PC-3 (cell line): ENCODE results near the gene ZCCHC10.

Source experiments
- EZH2 ChIP-seq: fragments of 300-600 bp; sonication (generic); IDR thresholded peaks from one replicate; pipeline ENCODE4 v1.6.1; 2017; ENCODE audit warnings: antibody characterized with exemption, mild to moderate bottlenecking, low read length; ENCODE audit not compliant: unreplicated experiment
- EZH2phosphoT487 ChIP-seq: fragments of 300-600 bp; sonication (generic); IDR thresholded peaks from 2 replicates; pipeline ENCODE4 v1.6.1; 2018; ENCODE audit warnings: mild to moderate bottlenecking, antibody characterized with exemption, low read length, borderline replicate concordance
- TF ChIP-seq, protein P1 (sequence below): fragments of 300-600 bp; sonication (generic); conservative IDR thresholded peaks from 2 replicates; pipeline ENCODE4 v1.5.1; 2017; ENCODE audit warnings: antibody characterized with exemption, low read depth, mild to moderate bottlenecking, low read length

DNA sequence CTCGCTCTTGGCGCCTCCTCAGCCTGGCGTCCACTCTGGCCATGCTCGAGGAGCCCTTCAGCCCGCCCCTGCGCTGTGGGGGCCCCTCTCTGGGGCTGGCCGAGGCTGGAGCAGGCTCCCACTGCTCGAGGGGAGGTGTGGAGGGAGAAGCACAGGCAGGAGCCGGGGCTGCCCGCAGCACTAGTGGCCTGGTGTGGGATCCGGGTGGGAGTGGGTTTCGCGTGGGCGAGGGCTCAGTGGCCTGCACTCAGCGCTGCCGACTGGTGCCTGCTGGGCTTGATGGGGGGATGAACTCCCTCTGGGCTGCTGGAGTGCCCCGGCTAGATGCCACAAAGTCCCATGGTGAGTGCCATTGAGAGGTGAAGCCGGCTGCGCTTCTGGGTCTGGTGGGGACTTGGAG, 21.1 kb upstream of the ZCCHC10 start:
- TF ChIP-seq, protein P1, sequence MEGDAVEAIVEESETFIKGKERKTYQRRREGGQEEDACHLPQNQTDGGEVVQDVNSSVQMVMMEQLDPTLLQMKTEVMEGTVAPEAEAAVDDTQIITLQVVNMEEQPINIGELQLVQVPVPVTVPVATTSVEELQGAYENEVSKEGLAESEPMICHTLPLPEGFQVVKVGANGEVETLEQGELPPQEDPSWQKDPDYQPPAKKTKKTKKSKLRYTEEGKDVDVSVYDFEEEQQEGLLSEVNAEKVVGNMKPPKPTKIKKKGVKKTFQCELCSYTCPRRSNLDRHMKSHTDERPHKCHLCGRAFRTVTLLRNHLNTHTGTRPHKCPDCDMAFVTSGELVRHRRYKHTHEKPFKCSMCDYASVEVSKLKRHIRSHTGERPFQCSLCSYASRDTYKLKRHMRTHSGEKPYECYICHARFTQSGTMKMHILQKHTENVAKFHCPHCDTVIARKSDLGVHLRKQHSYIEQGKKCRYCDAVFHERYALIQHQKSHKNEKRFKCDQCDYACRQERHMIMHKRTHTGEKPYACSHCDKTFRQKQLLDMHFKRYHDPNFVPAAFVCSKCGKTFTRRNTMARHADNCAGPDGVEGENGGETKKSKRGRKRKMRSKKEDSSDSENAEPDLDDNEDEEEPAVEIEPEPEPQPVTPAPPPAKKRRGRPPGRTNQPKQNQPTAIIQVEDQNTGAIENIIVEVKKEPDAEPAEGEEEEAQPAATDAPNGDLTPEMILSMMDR, result no peak
- TF ChIP-seq EZH2phosphoT487 (no peak), EZH2 (no peak)
